ENCODE data around the gene SLC7A14.

GRCh38 chr3:170497207-170498095 lies 88.4 kb downstream of the SLC7A14 start:
- TF ChIP-seq CTCF (IDR thresholded peaks at IDR 0.05) (no peak), POLR2A (IDR thresholded peaks at IDR 0.05) (no peak), EP300 (IDR thresholded peaks at IDR 0.05) (no peak)
